ENCODE data around the gene RNF128. TPM values are rescaled to one million over a fixed set of nuclear protein-coding genes. Genes with fewer than 3 reads are reported as not detected.

The RNF128 gene
- total RNA-seq, 1 donor from 2014 or later: 3.0 TPM

Other genes starting within 250 kb of the RNF128 start
- gene RADX, start 114.7 kb upstream of the RNF128 start, total RNA-seq: 6.7 TPM
- 12.2 TPM for gene TBC1D8B, start 76.0 kb downstream of the RNF128 start, total RNA-seq
- 0.40 TPM for gene RIPPLY1, start 176.6 kb downstream of the RNF128 start, total RNA-seq
- gene CLDN2, start 193.7 kb downstream of the RNF128 start, total RNA-seq: not detected

Data from sciatic nerve (tissue), 1 donor.